ENCODE data around the gene HOTAIR.

HOTAIR gene

DNA sequence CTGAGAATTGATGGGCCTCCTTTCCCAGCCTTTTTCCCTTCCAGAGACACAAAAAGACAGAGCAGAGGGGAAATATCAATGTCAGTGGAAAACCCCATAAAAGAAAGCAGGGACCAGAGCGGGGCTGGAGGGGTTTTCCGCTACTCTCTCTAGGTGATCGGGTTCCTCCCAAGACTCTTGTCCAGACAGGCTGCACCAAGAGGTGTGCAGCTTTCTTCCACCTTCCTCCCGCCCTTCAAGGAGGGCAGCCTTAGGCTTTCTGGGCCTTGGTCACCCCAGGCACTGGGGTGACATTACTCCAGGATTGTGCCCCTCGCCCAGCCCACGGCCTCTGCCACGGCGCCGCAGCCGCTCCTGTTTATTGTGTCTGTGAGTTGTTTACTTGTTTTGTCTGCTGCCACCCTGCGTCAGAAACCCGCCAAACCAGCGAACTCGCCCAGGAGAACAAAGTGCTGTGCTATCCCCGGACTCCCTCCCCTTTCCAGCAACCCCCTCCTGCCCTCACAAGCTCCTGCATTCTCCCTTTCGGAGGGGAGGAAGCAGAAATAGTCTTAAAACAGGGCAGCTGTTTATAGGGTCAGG lies 46.8 kb upstream of the HOTAIR start:
- H2AK5ac ChIP-seq (ENCODE audit: low read length, severe bottlenecking), result peak overlapping the region; percentile 19
- peak overlapping the region; percentile 93 to 96 for H3K18ac ChIP-seq (ENCODE audit: low read depth in 1 of 2, low read length in 2 of 2)
- peak overlapping the region; percentile 93 for H3K4me2 ChIP-seq (ENCODE audit: low read length, poor library complexity, severe bottlenecking)
- H3K9ac ChIP-seq (ENCODE audit: low read length), result peak overlapping the region; percentile 96
- no peaks in the 10 kb centered on the region for H3K79me1 ChIP-seq (replicated peaks; ENCODE audit: low read length, poor library complexity, severe bottlenecking)
- no peaks in the 10 kb centered on the region for H3K9me3 ChIP-seq (ENCODE audit: control insufficient read depth, low read length)
- peaks cover 0 to 3% of the 10 kb centered on the region in 2 experiments for H3K27me3 ChIP-seq (ENCODE audit: control insufficient read depth in 1 of 2, insufficient read depth in 1 of 2, low read length in 2 of 2)
- H3K36me3 ChIP-seq (ENCODE audit: control insufficient read depth in 1 of 2, insufficient read depth in 2 of 2, low read depth in 1 of 2, low read length in 2 of 2), result no peaks in the 10 kb centered on the region
- H2BK120ac ChIP-seq (ENCODE audit: low read depth, low read length), result peak overlapping the region; percentile 94
- peak; percentile 76 for DNase-seq
- peak overlapping the region in 1 of 2 experiments; percentile 29 for H3K23ac ChIP-seq (ENCODE audit: low read length in 2 of 2)
- H3K27ac ChIP-seq (ENCODE audit: low read length, poor library complexity, severe bottlenecking), result peak overlapping the region; percentile 93
- H4K8ac ChIP-seq (ENCODE audit: low read length), result peak overlapping the region; percentile 90
- peak overlapping the region; percentile 45 to 61 for H2BK12ac ChIP-seq (ENCODE audit: low read length in 2 of 2)
- peak overlapping the region; percentile 48 for H4K91ac ChIP-seq (ENCODE audit: low read length)
- WGBS, result 27% methylated on average over 5 of the region's 16 CpGs
- peaks cover 31% of the 10 kb centered on the region for H3K4me1 ChIP-seq (ENCODE audit: control insufficient read depth, insufficient read depth, low read depth, low read length)
- no peak overlapping the region for H2AFZ ChIP-seq (ENCODE audit: low read depth, low read length)
- no peak overlapping the region for H3K14ac ChIP-seq (ENCODE audit: low read length in 2 of 2)
- H2BK5ac ChIP-seq (ENCODE audit: low read depth, low read length, poor library complexity, severe bottlenecking), result peak overlapping the region; percentile 39
- peak overlapping the region; percentile 50 to 86 for H3K4me3 ChIP-seq (ENCODE audit: insufficient read depth in 1 of 2, low read depth in 1 of 2, low read length in 2 of 2)
- peak overlapping the region; percentile 71 to 94 for H3K4ac ChIP-seq (ENCODE audit: low read depth in 1 of 2, low read length in 2 of 2)
- no peak overlapping the region for H2BK15ac ChIP-seq (ENCODE audit: low read depth, poor library complexity, severe bottlenecking)

DNA sequence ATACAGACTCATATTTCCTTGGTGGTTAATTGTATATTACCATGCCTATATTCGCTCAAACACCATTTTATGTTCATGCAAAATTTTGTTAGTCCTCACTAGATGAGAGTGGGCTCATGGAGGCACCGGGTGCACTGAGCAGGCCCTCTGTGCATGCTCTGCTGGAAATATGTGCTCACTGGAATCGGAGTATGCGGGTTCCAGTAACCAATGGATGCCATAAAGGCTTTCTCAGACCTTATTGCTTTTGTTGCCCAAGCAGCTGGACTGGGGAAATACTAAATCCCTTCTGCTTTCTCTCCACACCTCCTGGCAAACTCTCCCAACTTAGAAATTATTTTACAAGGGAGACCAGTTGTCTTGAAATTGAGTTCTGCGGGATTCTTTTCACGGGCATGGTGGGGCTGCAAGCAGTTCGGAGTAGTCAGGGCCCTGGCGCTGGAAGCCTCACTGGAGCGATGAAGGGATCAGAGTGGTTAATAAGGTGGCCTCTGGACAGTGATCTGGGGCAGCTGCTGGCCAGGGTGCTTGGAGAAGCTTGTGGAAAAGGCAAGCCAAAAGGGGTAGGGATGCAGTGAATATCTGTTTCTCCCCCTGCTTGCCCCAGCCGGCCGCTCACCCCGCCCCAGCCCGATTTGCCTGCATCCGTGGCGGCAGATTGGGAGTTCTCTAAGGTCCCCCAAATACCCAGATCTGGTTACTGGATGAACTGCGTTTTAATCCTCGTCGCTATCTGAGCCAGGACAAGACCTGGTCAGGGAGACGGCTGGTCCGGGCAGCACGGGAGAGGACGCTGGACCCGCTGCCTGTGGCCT lies 46.0 kb upstream of the HOTAIR start:
- H3K4me3 ChIP-seq (ENCODE audit: insufficient read depth in 1 of 2, low read depth in 1 of 2, low read length in 2 of 2), result peak overlapping the region; percentile 45 to 86
- no peaks in the 10 kb centered on the region for H3K9me3 ChIP-seq (ENCODE audit: control insufficient read depth, low read length)
- peak overlapping the region in 1 of 2 experiments; percentile 77 for H3K14ac ChIP-seq (ENCODE audit: low read length in 2 of 2)
- WGBS, result 29% methylated on average over 23 of the region's 23 CpGs
- H2AK5ac ChIP-seq (ENCODE audit: low read length, severe bottlenecking), result peak overlapping the region; percentile 57
- peak overlapping the region; percentile 94 for H2BK120ac ChIP-seq (ENCODE audit: low read depth, low read length)
- H3K36me3 ChIP-seq (ENCODE audit: control insufficient read depth in 1 of 2, insufficient read depth in 2 of 2, low read depth in 1 of 2, low read length in 2 of 2), result no peaks in the 10 kb centered on the region
- H3K27ac ChIP-seq (ENCODE audit: low read length, poor library complexity, severe bottlenecking), result peak overlapping the region; percentile 93
- no peak overlapping the region for H2AFZ ChIP-seq (ENCODE audit: low read depth, low read length)
- peak overlapping the region; percentile 71 to 94 for H3K4ac ChIP-seq (ENCODE audit: low read depth in 1 of 2, low read length in 2 of 2)
- peak overlapping the region; percentile 48 for H4K91ac ChIP-seq (ENCODE audit: low read length)
- H3K79me1 ChIP-seq (replicated peaks; ENCODE audit: low read length, poor library complexity, severe bottlenecking), result no peaks in the 10 kb centered on the region
- peak overlapping the region; percentile 96 for H3K9ac ChIP-seq (ENCODE audit: low read length)
- peak overlapping the region; percentile 93 for H2BK15ac ChIP-seq (ENCODE audit: low read depth, poor library complexity, severe bottlenecking)
- peaks cover 0 to 3% of the 10 kb centered on the region in 2 experiments for H3K27me3 ChIP-seq (ENCODE audit: control insufficient read depth in 1 of 2, insufficient read depth in 1 of 2, low read length in 2 of 2)
- H3K4me2 ChIP-seq (ENCODE audit: low read length, poor library complexity, severe bottlenecking), result peak overlapping the region; percentile 93
- H2BK5ac ChIP-seq (ENCODE audit: low read depth, low read length, poor library complexity, severe bottlenecking), result peak overlapping the region; percentile 39
- H2BK12ac ChIP-seq (ENCODE audit: low read length in 2 of 2), result peak overlapping the region; percentile 3 to 90
- H3K23ac ChIP-seq (ENCODE audit: low read length in 2 of 2), result peak overlapping the region in 1 of 2 experiments; percentile 29
- H3K18ac ChIP-seq (ENCODE audit: low read depth in 1 of 2, low read length in 2 of 2), result peak overlapping the region; percentile 93 to 96
- H4K8ac ChIP-seq (ENCODE audit: low read length), result peak overlapping the region; percentile 90
- DNase-seq, result peak; percentile 43
- H3K4me1 ChIP-seq (ENCODE audit: control insufficient read depth, insufficient read depth, low read depth, low read length), result peaks cover 30% of the 10 kb centered on the region

DNA sequence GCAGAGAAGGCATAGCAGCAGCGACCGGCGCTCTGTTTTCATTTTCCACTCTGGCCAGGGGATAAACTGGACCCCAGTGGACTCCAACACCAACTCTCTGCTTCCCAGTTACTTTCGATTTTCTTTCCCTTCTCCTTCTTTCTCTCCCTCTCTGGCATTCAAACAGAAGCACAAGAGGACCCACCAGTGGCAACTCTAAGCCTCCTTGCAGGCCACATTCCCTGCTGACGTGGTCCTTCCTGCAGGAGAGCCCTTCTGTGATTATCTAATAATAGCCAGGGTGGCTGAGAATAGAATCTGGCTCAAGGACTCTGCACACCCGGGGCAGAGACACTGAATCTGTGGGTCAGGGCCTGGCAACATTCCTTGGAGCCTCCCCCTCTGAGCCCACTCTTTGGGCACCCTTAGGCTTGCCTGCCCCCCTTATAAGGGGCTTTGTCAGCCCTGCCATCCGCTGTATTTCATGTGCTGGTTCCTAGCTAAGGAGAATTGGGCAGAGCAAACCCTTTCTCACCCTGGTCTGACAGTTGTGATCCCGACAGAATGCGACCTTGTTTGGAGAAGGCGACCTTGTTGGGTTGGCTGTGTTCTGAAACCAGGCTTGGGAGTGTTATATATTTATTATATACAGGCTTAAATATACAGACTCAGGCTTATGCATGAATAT lies 45.3 kb upstream of the HOTAIR start:
- no peaks in the 10 kb centered on the region for H3K36me3 ChIP-seq (ENCODE audit: control insufficient read depth in 1 of 2, insufficient read depth in 2 of 2, low read depth in 1 of 2, low read length in 2 of 2)
- peak overlapping the region; percentile 96 for H4K8ac ChIP-seq (ENCODE audit: low read length)
- no peak overlapping the region for H2AFZ ChIP-seq (ENCODE audit: low read depth, low read length)
- H3K79me1 ChIP-seq (replicated peaks; ENCODE audit: low read length, poor library complexity, severe bottlenecking), result no peaks in the 10 kb centered on the region
- H2AK5ac ChIP-seq (ENCODE audit: low read length, severe bottlenecking), result peak overlapping the region; percentile 71
- peak overlapping the region; percentile 92 for H2BK15ac ChIP-seq (ENCODE audit: low read depth, poor library complexity, severe bottlenecking)
- no peaks in the 10 kb centered on the region for H3K9me3 ChIP-seq (ENCODE audit: control insufficient read depth, low read length)
- H3K4me1 ChIP-seq (ENCODE audit: control insufficient read depth, insufficient read depth, low read depth, low read length), result peaks cover 31% of the 10 kb centered on the region
- peak overlapping the region; percentile 95 for H2BK5ac ChIP-seq (ENCODE audit: low read depth, low read length, poor library complexity, severe bottlenecking)
- peak overlapping the region in 1 of 2 experiments; percentile 85 for H3K23ac ChIP-seq (ENCODE audit: low read length in 2 of 2)
- peak overlapping the region in 1 of 2 experiments; percentile 93 for H3K4ac ChIP-seq (ENCODE audit: low read depth in 1 of 2, low read length in 2 of 2)
- H3K9ac ChIP-seq (ENCODE audit: low read length), result peak overlapping the region; percentile 96
- peak overlapping the region; percentile 23 to 75 for H2BK12ac ChIP-seq (ENCODE audit: low read length in 2 of 2)
- peak overlapping the region; percentile 37 to 86 for H3K4me3 ChIP-seq (ENCODE audit: insufficient read depth in 1 of 2, low read depth in 1 of 2, low read length in 2 of 2)
- peak overlapping the region; percentile 93 for H3K27ac ChIP-seq (ENCODE audit: low read length, poor library complexity, severe bottlenecking)
- peak overlapping the region; percentile 100 for H2BK120ac ChIP-seq (ENCODE audit: low read depth, low read length)
- peak overlapping the region; percentile 80 for H4K91ac ChIP-seq (ENCODE audit: low read length)
- H3K18ac ChIP-seq (ENCODE audit: low read depth in 1 of 2, low read length in 2 of 2), result peak overlapping the region; percentile 70 to 99
- H3K27me3 ChIP-seq (ENCODE audit: control insufficient read depth in 1 of 2, insufficient read depth in 1 of 2, low read length in 2 of 2), result no peaks in the 10 kb centered on the region
- H3K14ac ChIP-seq (ENCODE audit: low read length in 2 of 2), result peak overlapping the region in 1 of 2 experiments; percentile 63
- H3K4me2 ChIP-seq (ENCODE audit: low read length, poor library complexity, severe bottlenecking), result peak overlapping the region; percentile 93
- DNase-seq, result peak; percentile 87
- WGBS, result 3% methylated on average over 7 of the region's 10 CpGs

Measured in mesenchymal stem cell (in vitro differentiated cells and primary cell).